Left ventricle myocardium superior (tissue), 1 donor: ENCODE results near the gene LMCD1. TPM values are rescaled to one million over a fixed set of nuclear protein-coding genes. Genes with fewer than 3 reads are reported as not detected.

ENCODE experiments used
- ATAC-seq: fragments of 200-7000 bp; cut with Tn5 transposase; one replicate; pipeline ENCODE4 v1.9.1; 2020; ENCODE audit warnings: mild to moderate bottlenecking, moderate library complexity
- DNase-seq: peaks from one replicate; pipeline ENCODE4 v3.0.0-alpha.2; 2020
- intact Hi-C: fragments of 100-400 bp; cut with micrococcal nuclease; formaldehyde crosslinking; loops from one replicate; pipeline ENCODE4 v1.11.0; 2022
- total RNA-seq: library from RNA; stranded (reverse); fragmentation: NEBNext Ultra II Directional; extraction: Animal tissue kit (Norgen Biotek cat#: 25700); gene quantifications from one replicate; pipeline ENCODE4 v1.2.1, GENCODE V29; 2021
- donor health status: DM: no; HTN: yes; CAD: no; lungs with severe emphysema.

The LMCD1 gene
- total RNA-seq, 1 donor from 2014 or later, result 37.9 TPM

- ATAC-seq, result no peak
- DNase-seq, result no peak
- intact Hi-C loops, result no loop called here
Measured at GRCh38 chr3:8597219-8597853, 95.7 kb downstream of the LMCD1 start.

DNA sequence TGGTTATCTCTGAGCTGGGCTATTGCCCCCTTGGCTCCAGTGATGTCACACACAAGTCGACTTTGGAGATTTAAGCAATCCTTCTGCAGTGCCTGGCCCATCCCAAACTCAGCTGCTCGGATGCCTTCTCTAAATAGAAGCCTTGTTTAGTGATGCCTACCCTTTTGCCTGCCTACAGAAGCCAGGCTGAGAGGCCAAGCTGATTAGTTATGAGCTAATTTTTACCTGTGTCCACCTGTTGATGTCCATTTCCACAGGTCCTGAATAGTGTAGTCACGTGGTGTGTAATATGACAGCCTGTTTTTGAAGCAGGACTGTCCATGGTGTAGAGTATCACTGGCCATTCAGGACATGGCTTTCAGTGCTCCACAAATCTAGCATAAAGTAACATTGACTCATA, 97.5 kb downstream of the LMCD1 start:
- DNase-seq (no peak), ATAC-seq (no peak)
- intact Hi-C loops, result no loop called here

GRCh38 chr3:8600457-8600856, 98.8 kb downstream of the LMCD1 start:
- no peak for DNase-seq
- ATAC-seq, result no peak
- intact Hi-C loops, result no loop called here

- DNase-seq (peak; percentile 62), ATAC-seq (peak; percentile 72)
- intact Hi-C loops, result no loop called here
Measured at GRCh38 chr3:8603115-8603710, 101.6 kb downstream of the LMCD1 start.

DNA sequence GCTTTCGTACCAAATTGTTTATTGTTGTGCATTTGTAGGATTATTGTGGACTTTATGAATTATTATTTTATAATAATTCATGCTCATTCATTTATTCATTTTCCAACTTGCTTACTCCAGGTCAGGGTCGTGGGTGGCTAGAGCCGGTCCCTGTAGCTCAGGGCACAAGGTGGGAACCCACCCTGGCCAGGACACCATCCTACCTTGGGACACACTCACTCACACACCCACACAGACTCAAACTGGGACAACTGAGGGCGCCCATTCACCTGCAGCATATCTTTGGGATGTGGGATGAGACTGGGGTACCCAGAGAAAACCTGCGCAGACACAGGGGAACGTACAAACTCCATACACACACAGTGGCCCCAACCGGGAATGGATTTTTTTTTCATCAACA, 102.4 kb downstream of the LMCD1 start:
- intact Hi-C loops, result no loop called here
- ATAC-seq, result no peak
- no peak for DNase-seq

GRCh38 chr3:8604988-8605387, 103.4 kb downstream of the LMCD1 start:
- no peak for DNase-seq
- ATAC-seq, result no peak
- intact Hi-C loops, result loop anchor here (5.0 kb wide), 1 partner anchor 163 kb away; no protein-coding TSS in a partner anchor

DNA sequence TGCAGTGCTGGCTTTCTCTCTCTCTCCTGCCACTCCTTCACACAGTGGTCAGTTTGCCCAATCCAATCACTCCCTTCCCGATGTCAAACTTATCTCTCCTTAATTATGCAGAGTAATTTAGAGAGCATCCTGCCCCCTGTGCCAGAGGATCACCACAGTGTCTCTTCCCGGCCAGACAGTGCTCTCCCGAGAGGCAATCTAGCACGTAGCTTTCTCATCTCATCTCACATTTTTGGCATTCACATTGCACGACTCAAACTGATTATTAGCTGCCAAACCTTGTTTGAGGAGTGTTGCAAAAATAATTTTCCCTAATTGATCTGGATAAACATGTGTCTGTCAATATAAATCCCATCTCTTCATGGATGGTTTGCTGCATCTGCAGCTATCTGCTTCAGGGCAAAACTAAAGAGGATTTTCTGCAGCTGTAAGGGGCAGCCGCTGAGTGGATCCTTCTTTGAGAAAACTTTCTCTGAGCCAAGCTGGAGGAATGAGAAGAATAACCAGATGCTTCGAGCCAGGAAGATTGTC, 105.1 kb downstream of the LMCD1 start:
- DNase-seq (no peak), ATAC-seq (no peak)
- intact Hi-C loops, result loop anchor here (5.0 kb wide), 1 partner anchor 164 kb away; no protein-coding TSS in a partner anchor

DNA sequence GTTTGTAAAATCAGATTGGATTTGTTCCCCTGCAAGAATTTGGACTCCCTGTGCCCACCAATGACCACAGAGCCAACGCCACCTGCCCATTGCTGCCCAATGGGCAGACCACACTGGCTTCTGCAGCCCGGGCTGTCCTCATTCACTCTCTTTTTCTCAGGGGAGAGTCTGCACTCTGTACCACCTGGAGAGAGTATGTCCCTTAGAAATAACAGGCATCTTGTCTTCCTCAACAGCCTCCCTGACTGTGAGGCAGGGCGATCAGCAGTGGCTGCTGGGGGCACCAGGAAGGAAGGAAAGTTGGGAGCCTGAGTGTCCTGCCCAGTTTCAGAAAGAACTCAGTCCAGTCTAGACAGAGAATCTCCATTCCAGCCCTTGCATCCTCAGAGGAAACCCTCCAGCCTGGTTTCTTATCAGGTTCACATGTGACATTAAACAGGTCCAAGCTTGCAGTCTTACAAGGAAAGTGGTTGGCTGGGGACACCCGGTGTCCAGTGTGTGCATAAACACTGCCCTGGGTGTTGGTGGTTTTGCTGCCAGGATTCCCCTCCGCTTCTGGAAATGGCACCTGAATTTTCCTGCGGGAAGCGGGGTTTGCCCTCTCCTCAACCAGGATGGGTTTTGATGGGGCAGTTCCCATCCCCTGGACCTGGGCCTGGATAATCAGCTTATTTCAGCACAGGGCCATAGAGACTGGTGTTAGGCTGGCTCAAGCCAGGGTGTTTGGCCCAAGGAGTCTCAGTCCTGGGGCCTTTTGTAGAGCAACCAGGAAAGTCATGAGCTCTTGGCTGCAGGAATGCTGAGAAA, 105.8 kb downstream of the LMCD1 start:
- peak; percentile 97 for ATAC-seq
- intact Hi-C loops, result loop anchor here (5.0 kb wide), 1 partner anchor 165 kb away; no protein-coding TSS in a partner anchor
- peak; percentile 79 for DNase-seq

DNA sequence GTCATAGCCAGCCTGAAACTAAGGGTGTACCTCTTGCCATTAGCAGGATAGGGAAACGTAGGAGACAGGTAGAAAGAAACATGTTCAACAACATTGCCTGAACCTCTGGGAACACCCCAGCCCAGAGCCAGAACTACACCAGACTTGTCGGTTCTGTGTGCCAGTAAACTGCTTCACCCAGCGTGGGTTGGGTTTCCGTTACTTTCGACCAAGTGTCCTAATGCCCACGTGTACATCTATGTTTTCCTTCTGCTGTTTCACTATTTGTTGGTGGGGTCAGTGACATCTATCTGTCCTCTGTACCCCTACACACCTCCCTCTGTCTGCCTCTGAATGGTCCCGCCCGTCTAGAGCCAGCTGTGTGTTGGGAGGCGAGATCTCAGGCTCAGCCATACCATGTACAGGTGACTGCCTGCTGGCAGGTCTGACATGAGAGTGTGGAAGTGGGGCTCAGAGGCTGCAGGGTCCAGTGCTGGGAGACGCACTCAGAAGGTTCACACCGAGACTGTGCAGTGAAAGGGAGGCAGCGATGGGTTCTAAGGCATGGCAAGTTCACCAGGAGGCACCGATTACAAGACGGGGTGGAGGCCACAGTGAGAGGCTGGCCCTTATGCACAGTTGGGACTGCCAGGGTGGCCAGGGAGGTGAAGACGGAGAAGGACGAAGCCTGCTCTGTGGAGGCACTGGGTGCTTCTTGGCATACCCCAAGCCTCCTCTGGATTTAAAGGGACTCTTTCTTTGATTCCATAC, 106.6 kb downstream of the LMCD1 start:
- no peak for DNase-seq
- intact Hi-C loops, result loop anchor here (5.0 kb wide), 1 partner anchor 166 kb away; no protein-coding TSS in a partner anchor
- ATAC-seq, result no peak

GRCh38 chr3:8608791-8609467, 107.3 kb downstream of the LMCD1 start:
- intact Hi-C loops, result loop anchor here (5.0 kb wide), 1 partner anchor 167 kb away; no protein-coding TSS in a partner anchor
- DNase-seq, result no peak
- no peak for ATAC-seq

DNA sequence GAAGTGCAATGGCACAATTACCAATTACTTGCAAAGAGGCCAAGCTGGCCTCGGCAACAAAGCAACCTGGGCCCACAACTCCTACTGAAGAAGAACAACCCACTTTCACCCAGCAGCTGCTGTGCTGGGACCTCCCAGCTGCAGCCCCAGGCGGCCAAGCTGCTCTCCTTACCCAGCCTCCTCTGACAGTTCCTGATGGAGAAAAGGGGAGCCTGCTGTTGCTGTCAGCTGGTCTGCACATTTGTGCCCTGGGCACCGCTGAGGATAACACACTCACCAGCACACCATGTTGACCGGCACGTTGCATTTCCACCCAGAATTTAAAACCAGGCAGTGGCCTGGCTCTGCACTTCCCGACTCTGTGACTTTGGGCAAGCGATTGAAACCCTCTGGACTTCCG, 109.3 kb downstream of the LMCD1 start:
- ATAC-seq (no peak), DNase-seq (no peak)
- intact Hi-C loops, result no loop called here

DNA sequence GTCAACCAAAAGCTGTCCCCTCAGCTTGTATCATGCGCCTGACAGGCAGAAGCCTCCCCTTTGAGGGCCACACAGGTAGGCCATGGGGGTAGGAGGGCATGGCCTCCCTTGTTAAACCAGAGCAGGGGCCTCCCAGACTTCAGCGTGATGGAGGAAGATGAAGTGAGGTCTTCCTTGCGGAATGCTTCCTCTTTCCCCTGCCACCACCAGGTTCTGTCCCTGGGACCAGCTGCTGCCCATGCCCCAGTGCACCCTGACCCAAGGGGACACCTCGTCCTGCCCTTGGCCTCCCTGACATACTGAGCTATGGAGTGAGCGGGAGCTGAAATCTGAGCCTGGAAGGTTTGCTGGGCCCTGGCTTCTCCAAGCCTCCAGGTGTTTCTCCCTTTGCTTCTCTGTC, 116.3 kb downstream of the LMCD1 start:
- intact Hi-C loops, result no loop called here
- no peak for DNase-seq
- no peak for ATAC-seq

DNA sequence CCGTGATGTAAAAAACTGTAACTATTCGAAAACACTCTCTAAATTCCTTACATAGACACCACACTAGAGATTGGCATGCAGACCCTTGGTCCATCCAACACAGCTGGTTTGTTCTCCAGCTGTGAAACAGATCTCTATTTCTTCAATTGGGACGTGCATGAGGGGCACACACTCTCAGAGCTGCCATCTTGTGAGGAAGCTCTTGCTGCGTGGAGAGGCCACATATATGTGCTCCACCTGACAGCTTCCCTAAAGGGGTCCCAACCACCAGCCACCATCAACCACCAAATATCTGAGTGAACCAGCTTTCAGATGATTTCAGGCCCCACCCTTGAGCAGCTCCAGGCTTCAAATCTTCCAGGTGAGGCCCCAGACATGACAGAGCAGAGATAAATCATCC, 117.3 kb downstream of the LMCD1 start:
- DNase-seq, result no peak
- no peak for ATAC-seq
- intact Hi-C loops, result no loop called here

DNA sequence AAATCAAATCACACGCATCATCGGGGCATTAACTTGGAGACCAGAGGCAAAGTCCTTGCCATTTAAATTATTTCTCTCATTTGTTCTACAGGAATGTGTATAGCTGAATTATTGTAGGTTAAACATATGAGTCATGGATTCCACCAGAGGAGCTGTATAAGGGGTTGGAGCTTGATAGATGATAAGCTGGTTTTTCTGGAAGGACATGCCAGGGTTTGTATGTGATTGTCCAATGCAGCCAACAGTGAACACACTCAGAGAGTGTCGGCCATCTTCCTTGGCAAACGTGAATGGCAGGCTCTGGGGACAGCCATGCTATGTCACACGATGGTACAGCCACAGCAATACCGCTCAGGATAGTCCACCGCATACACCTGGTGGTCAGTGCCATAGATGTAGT, 117.9 kb downstream of the LMCD1 start:
- no peak for DNase-seq
- intact Hi-C loops, result no loop called here
- no peak for ATAC-seq

DNA sequence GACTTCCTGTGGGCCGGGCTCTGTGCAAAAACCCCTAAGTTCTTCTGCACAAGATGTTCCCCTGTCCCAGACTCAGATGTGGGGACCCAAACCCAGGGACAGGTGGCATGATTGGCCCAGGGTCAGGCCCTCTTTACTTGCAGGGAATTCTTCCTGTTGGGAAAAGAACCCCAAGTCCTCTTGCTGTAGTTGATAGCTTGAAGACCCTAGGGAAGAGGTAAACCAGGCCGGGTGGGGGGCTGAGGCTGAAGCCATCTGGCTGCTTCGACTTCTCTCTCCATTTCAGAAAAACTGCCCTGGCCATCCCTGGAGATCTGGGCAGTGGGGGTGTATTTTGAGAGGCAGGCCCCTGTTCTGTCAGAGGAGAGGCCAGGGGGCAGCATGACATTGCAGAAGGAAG, 119.5 kb downstream of the LMCD1 start:
- ATAC-seq, result no peak
- intact Hi-C loops, result loop anchor here (5.0 kb wide), 1 partner anchor 179 kb away; no protein-coding TSS in a partner anchor
- DNase-seq, result no peak

DNA sequence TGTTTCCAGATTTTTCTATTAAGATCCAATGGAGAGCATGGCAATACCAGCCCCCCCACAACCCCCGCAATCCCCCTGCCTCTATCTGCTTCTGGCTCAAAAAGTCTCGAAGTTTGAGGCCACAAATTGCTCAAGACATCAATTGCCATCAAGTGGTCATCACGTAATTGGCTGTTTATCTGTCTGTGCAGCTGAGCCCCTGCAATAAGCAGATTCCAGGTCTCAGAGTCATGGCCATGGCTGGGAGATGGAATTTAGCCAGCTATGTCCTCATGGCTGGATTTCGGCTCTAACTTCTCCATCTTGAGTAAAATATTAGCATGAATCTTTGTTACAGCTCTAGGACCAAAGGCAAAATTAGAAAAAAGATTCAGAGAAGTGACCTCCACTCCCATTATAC, 120.2 kb downstream of the LMCD1 start:
- no peak for DNase-seq
- peak; percentile 50 for ATAC-seq
- intact Hi-C loops, result loop anchor here (5.0 kb wide), 1 partner anchor 180 kb away; no protein-coding TSS in a partner anchor

DNA sequence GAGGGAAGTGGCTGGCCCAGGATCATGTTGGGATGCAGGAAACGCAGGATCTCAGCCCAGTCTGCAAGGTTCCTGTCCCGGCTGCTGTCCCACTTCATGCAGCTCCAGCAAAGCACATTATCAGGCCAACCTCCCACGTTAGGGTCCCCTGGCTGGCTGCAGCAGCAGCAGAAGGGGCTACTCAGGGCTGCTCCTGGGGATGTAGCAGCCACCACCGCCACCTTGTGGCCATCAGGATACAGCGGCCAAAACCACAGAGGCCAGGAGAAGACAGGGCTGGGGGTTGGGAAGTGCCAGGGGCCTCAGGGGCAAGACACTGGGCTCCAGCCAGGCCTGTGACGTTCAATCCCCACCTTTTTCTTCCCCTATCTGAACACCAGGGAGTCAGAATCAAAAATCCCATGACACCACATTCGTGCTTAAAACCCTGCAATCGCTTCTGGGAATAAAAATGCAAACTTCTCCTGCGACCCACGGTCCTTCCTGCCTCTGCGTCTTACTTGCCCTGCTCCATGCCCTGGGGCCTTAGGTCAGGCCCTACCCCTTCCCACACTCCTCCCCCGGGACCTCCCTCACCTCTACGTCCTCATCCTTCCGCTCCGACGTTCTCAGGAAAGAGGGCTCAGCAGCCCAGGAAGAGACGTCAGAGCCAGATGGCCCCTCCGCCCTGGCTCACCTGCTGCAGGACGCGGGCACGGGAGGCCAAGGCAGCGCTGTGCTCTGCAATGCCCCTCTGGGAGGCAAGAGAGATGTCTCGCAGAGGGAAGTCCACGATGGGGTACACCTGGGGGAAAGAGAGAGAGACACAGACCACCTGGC, 121.5 kb downstream of the LMCD1 start:
- DNase-seq (peak; percentile 82), ATAC-seq (peak; percentile 90)
- intact Hi-C loops, result loop anchor here (5.0 kb wide), 1 partner anchor 181 kb away; no protein-coding TSS in a partner anchor

DNA sequence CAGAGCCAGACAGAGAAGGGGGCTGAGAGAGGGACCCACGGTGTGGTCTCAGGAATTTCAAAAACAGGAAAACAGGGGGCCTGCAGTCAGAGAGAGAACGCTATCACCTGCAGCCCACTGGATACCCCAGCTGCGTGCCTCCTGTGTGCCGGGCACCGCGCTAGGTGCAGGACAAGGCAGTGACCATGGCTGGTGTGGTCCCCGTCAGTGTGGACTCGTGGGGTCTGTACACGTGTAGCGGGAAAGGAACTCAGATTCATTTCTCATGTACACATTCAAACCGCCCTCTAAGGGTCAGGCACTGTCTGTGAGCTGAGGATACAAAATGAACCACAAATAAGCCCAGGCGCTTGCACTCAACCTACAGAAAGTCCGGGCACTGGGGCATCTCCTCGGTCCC, 122.1 kb downstream of the LMCD1 start:
- DNase-seq (no peak), ATAC-seq (no peak)
- intact Hi-C loops, result loop anchor here (5.0 kb wide), 1 partner anchor 181 kb away; no protein-coding TSS in a partner anchor
